ENCODE data around the gene LHFPL4. TPM values are rescaled to one million over a fixed set of nuclear protein-coding genes. Genes with fewer than 3 reads are reported as not detected.

The LHFPL4 gene
- total RNA-seq, 2 donors from 2014 or later = 1.1 to 6.7 TPM

- 100% methylated on average over 1 of the region's 1 CpG; no CpG with 5 or more reads in 1 of the 2 experiments for WGBS, 2 experiments (ENCODE audit: insufficient coverage in 1 of 2, insufficient read length in 1 of 2)
- Mint-ChIP-seq H3K4me3 (no peak overlapping the region), H3K9me3 (no peaks in the 10 kb centered on the region), H3K4me1 (no peaks in the 10 kb centered on the region), H3K27me3 (ENCODE audit: insufficient read depth) (no peaks in the 10 kb centered on the region), H3K36me3 (ENCODE audit: low read depth) (peaks cover 81% of the 10 kb centered on the region), H3K27ac (no peak overlapping the region)
- H3K9ac ChIP-seq (ENCODE audit: extremely low read depth, low read length, poor library complexity, severe bottlenecking) = no peak overlapping the region
- TF ChIP-seq, protein P1, sequence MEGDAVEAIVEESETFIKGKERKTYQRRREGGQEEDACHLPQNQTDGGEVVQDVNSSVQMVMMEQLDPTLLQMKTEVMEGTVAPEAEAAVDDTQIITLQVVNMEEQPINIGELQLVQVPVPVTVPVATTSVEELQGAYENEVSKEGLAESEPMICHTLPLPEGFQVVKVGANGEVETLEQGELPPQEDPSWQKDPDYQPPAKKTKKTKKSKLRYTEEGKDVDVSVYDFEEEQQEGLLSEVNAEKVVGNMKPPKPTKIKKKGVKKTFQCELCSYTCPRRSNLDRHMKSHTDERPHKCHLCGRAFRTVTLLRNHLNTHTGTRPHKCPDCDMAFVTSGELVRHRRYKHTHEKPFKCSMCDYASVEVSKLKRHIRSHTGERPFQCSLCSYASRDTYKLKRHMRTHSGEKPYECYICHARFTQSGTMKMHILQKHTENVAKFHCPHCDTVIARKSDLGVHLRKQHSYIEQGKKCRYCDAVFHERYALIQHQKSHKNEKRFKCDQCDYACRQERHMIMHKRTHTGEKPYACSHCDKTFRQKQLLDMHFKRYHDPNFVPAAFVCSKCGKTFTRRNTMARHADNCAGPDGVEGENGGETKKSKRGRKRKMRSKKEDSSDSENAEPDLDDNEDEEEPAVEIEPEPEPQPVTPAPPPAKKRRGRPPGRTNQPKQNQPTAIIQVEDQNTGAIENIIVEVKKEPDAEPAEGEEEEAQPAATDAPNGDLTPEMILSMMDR (conservative IDR thresholded peaks at IDR 0.05) = no peak
- H3K9me3 ChIP-seq (ENCODE audit: control insufficient read depth, low read length) = no peaks in the 10 kb centered on the region
- no peak overlapping the region for H3K4me3 ChIP-seq (ENCODE audit: low read length)
- DNase-seq = no peak
- H3K36me3 ChIP-seq (ENCODE audit: control insufficient read depth, insufficient read depth, low read length) = peaks cover 94% of the 10 kb centered on the region
- no peaks in the 10 kb centered on the region for H3K4me1 ChIP-seq (ENCODE audit: control insufficient read depth, insufficient read depth, low read length)
- H3K27ac ChIP-seq (ENCODE audit: low read depth, low read length) = no peak overlapping the region
- H3K27me3 ChIP-seq (ENCODE audit: control insufficient read depth, insufficient read depth, low read length, poor library complexity, severe bottlenecking) = no peaks in the 10 kb centered on the region
Measured at GRCh38 chr3:9450126-9450525, 103.5 kb downstream of the LHFPL4 start.

GRCh38 chr3:9448643-9449042, 105.0 kb downstream of the LHFPL4 start:
- no peaks in the 10 kb centered on the region for H3K4me1 ChIP-seq (ENCODE audit: control insufficient read depth, insufficient read depth, low read length)
- no peak for DNase-seq
- no peak overlapping the region for H3K27ac ChIP-seq (ENCODE audit: low read depth, low read length)
- Mint-ChIP-seq H3K4me3 (no peak overlapping the region), H3K4me1 (no peaks in the 10 kb centered on the region), H3K27ac (peak overlapping the region; percentile 5), H3K36me3 (ENCODE audit: low read depth) (peaks cover 87% of the 10 kb centered on the region), H3K27me3 (ENCODE audit: insufficient read depth) (no peaks in the 10 kb centered on the region), H3K9me3 (no peaks in the 10 kb centered on the region)
- no peaks in the 10 kb centered on the region for H3K27me3 ChIP-seq (ENCODE audit: control insufficient read depth, insufficient read depth, low read length, poor library complexity, severe bottlenecking)
- TF ChIP-seq, protein P1 (conservative IDR thresholded peaks at IDR 0.05) = no peak
- WGBS, 2 experiments (ENCODE audit: insufficient coverage in 1 of 2, insufficient read length in 1 of 2) = 92% methylated on average over 1 of the region's 1 CpG; no CpG with 5 or more reads in 1 of the 2 experiments
- no peak overlapping the region for H3K4me3 ChIP-seq (ENCODE audit: low read length)
- H3K36me3 ChIP-seq (ENCODE audit: control insufficient read depth, insufficient read depth, low read length) = peaks cover 96% of the 10 kb centered on the region
- no peaks in the 10 kb centered on the region for H3K9me3 ChIP-seq (ENCODE audit: control insufficient read depth, low read length)
- no peak overlapping the region for H3K9ac ChIP-seq (ENCODE audit: extremely low read depth, low read length, poor library complexity, severe bottlenecking)

Other genes starting within 250 kb of the LHFPL4 start
- 10 to 100 TPM; 55.7 to 61.8 TPM for gene THUMPD3, start 190.8 kb downstream of the LHFPL4 start, total RNA-seq
- gene SETD5, start 156.2 kb downstream of the LHFPL4 start, total RNA-seq = 100 to 1,000 TPM; 261 to 289 TPM
- 10 to 100 TPM; 41.8 to 47.9 TPM for gene MTMR14, start 95.7 kb upstream of the LHFPL4 start, total RNA-seq
- under 1 TPM; 0.15 to 0.62 TPM for gene CPNE9, start 150.0 kb upstream of the LHFPL4 start, total RNA-seq
- gene BRPF1, start 177.9 kb upstream of the LHFPL4 start, total RNA-seq = 10 to 100 TPM; 22.7 to 28.5 TPM
- 10 to 100 TPM; 28.6 to 34.0 TPM for gene OGG1, start 196.1 kb upstream of the LHFPL4 start, total RNA-seq
- 10 to 100 TPM; 10.1 to 13.3 TPM for gene CAMK1, start 216.1 kb upstream of the LHFPL4 start, total RNA-seq
- gene TADA3, start 238.7 kb upstream of the LHFPL4 start, total RNA-seq = 10 to 100 TPM; 52.4 to 62.0 TPM
- 100 to 1,000 TPM; 150 to 153 TPM for gene ARPC4, start 239.3 kb upstream of the LHFPL4 start, total RNA-seq